HG03520 (cell line): ENCODE measurements around the gene SRP14.
"Not testable (repeated sequence)": the region's sequence is repeated elsewhere in the genome, so short reads cannot be mapped to it uniquely, and the experiment has no call there.

ENCODE experiments used
- ATAC-seq: cut with Tn5 transposase; IDR thresholded peaks from one replicate; pipeline ENCODE4 v1.9.1; 2021; ENCODE audit warnings: mild to moderate bottlenecking, moderate library complexity; ENCODE audit not compliant: unreplicated experiment

SRP14 gene

GRCh38 chr15:39992953-39993352 is 46.0 kb downstream of the SRP14 start:
- not testable (repeated sequence) for ATAC-seq

- no peak for ATAC-seq
Observed at GRCh38 chr15:39990706-39991105, 48.3 kb downstream of the SRP14 start.

GRCh38 chr15:39987821-39988220 is 51.2 kb downstream of the SRP14 start:
- ATAC-seq = no peak
